Measurements from ENCODE around the gene TTN.
"Not testable (repeated sequence)": the region's sequence is repeated elsewhere in the genome, so short reads cannot be mapped to it uniquely, and the experiment has no call there.

TTN gene

GRCh38 chr2:178658480-178658879 lies 148.7 kb downstream of the TTN start:
- DNase-seq (ENCODE audit: low read depth in 2 of 2): not testable (repeated sequence)

- DNase-seq (ENCODE audit: low read depth in 2 of 2): no peak
These were observed 156.7 kb downstream of the TTN start for GRCh38 chr2:178650554-178650953.

GRCh38 chr2:178644919-178645318 lies 162.3 kb downstream of the TTN start:
- DNase-seq (ENCODE audit: low read depth in 2 of 2): no peak

- DNase-seq (ENCODE audit: low read depth in 2 of 2): no peak
These were observed 165.7 kb downstream of the TTN start for GRCh38 chr2:178641498-178641897.

- no peak for DNase-seq (ENCODE audit: low read depth in 2 of 2)
These were observed 171.3 kb downstream of the TTN start for GRCh38 chr2:178635897-178636296.

- no peak for DNase-seq (ENCODE audit: low read depth in 2 of 2)
These were observed 174.5 kb downstream of the TTN start for GRCh38 chr2:178632729-178633128.

GRCh38 chr2:178630581-178630980 lies 176.6 kb downstream of the TTN start:
- no peak for DNase-seq (ENCODE audit: low read depth in 2 of 2)

- no peak for DNase-seq (ENCODE audit: low read depth in 2 of 2)
These were observed 177.8 kb downstream of the TTN start for GRCh38 chr2:178629463-178629862.

GRCh38 chr2:178628605-178629004 lies 178.6 kb downstream of the TTN start:
- DNase-seq (ENCODE audit: low read depth in 2 of 2): no peak

GRCh38 chr2:178627401-178627800 lies 179.8 kb downstream of the TTN start:
- no peak for DNase-seq (ENCODE audit: low read depth in 2 of 2)

- DNase-seq (ENCODE audit: low read depth in 2 of 2): no peak
These were observed 191.3 kb downstream of the TTN start for GRCh38 chr2:178615969-178616368.

GRCh38 chr2:178602901-178603300 lies 204.3 kb downstream of the TTN start:
- no peak for DNase-seq (ENCODE audit: low read depth in 2 of 2)

GRCh38 chr2:178592655-178593054 lies 214.6 kb downstream of the TTN start:
- DNase-seq (ENCODE audit: low read depth in 2 of 2): no peak

GRCh38 chr2:178589335-178589734 lies 217.9 kb downstream of the TTN start:
- no peak for DNase-seq (ENCODE audit: low read depth in 2 of 2)

GRCh38 chr2:178584666-178585065 lies 222.6 kb downstream of the TTN start:
- DNase-seq (ENCODE audit: low read depth in 2 of 2): no peak

- no peak for DNase-seq (ENCODE audit: low read depth in 2 of 2)
These were observed 228.2 kb downstream of the TTN start for GRCh38 chr2:178579006-178579405.

- no peak for DNase-seq (ENCODE audit: low read depth in 2 of 2)
These were observed 232.4 kb downstream of the TTN start for GRCh38 chr2:178574789-178575188.

- no peak for DNase-seq (ENCODE audit: low read depth in 2 of 2)
These were observed 239.0 kb downstream of the TTN start for GRCh38 chr2:178568227-178568626.

- peak; percentile 39 to 60 for DNase-seq (ENCODE audit: low read depth in 2 of 2)
These were observed 254.2 kb downstream of the TTN start for GRCh38 chr2:178553047-178553446.

GRCh38 chr2:178550352-178550751 lies 256.9 kb downstream of the TTN start:
- no peak for DNase-seq (ENCODE audit: low read depth in 2 of 2)

- DNase-seq (ENCODE audit: low read depth in 2 of 2): no peak
These were observed 264.7 kb downstream of the TTN start for GRCh38 chr2:178542569-178542968.

- no peak for DNase-seq (ENCODE audit: low read depth in 2 of 2)
These were observed 265.1 kb downstream of the TTN start for GRCh38 chr2:178542161-178542560.

- DNase-seq (ENCODE audit: low read depth in 2 of 2): no peak
These were observed 271.2 kb downstream of the TTN start for GRCh38 chr2:178536037-178536436.

- no peak for DNase-seq (ENCODE audit: low read depth in 2 of 2)
These were observed 276.1 kb downstream of the TTN start for GRCh38 chr2:178531168-178531567.

Measured in fibroblast of skin of left biceps (primary cell).